Left ventricle myocardium inferior (tissue), 1 donor: ENCODE data around the gene CCDC134. TPM values are rescaled to one million over a fixed set of nuclear protein-coding genes. Genes with fewer than 3 reads are reported as not detected.
A peak's percentile ranks its signal among the peaks of the same experiment; 100 is the strongest.

Source experiments
- DNase-seq: peaks from one replicate; pipeline ENCODE4 v3.0.0-alpha.2; 2020
- H3K27ac ChIP-seq: fragments of 200-600 bp; replicated peaks from 2 replicates; pipeline ENCODE4 v1.8.0; 2021
- H3K27me3 ChIP-seq: fragments of 200-600 bp; 2 replicates; pipeline ENCODE4 v1.8.0; 2021; ENCODE audit warnings: low read depth
- H3K36me3 ChIP-seq: fragments of 200-600 bp; 2 replicates; pipeline ENCODE4 v1.8.0; 2021
- H3K4me1 ChIP-seq: fragments of 200-600 bp; 2 replicates; pipeline ENCODE4 v1.8.0; 2021
- H3K4me3 ChIP-seq: fragments of 200-600 bp; 2 replicates; pipeline ENCODE4 v1.8.0; 2021; ENCODE audit warnings: mild to moderate bottlenecking, moderate library complexity
- H3K9me3 ChIP-seq: fragments of 200-600 bp; replicated peaks from 2 replicates; pipeline ENCODE4 v1.8.0; 2021
- CTCF ChIP-seq: fragments of 200-600 bp; IDR thresholded peaks from 2 replicates; pipeline ENCODE4 v1.8.0; 2021; ENCODE audit warnings: antibody characterized with exemption, mild to moderate bottlenecking, borderline replicate concordance
- intact Hi-C: fragments of 100-400 bp; cut with micrococcal nuclease; formaldehyde crosslinking; loops from one replicate; pipeline ENCODE4 v1.11.0; 2022
- total RNA-seq: library from RNA; stranded (reverse); fragmentation: NEBNext Ultra II Directional; extraction: Animal tissue kit (Norgen Biotek cat#: 25700); gene quantifications from one replicate; pipeline ENCODE4 v1.2.1, GENCODE V29; 2021
- donor health status: DM: no; HTN: yes; CAD: no; lungs with severe emphysema.

Gene CCDC134
- total RNA-seq, 1 donor from 2014 or later, result 3.9 TPM

GRCh38 chr22:41787331-41787730, 13.1 kb upstream of the CCDC134 start:
- TF ChIP-seq CTCF, result no peak
- no peak for DNase-seq
- Histone ChIP-seq H3K36me3 (no peaks in the 10 kb centered on the region), H3K4me3 (no peak overlapping the region), H3K4me1 (no peaks in the 10 kb centered on the region), H3K9me3 (no peaks in the 10 kb centered on the region), H3K27me3 (no peaks in the 10 kb centered on the region), H3K27ac (no peak overlapping the region)
- intact Hi-C loops, result no loop called here

GRCh38 chr22:41793871-41794270, 6.6 kb upstream of the CCDC134 start:
- H3K36me3 ChIP-seq, result no peaks in the 10 kb centered on the region
- H3K4me3 ChIP-seq, result no peak overlapping the region
- H3K27ac ChIP-seq, result no peak overlapping the region
- no peaks in the 10 kb centered on the region for H3K4me1 ChIP-seq
- no peaks in the 10 kb centered on the region for H3K9me3 ChIP-seq
- intact Hi-C loops, result no loop called here
- no peak for TF ChIP-seq CTCF
- no peak for DNase-seq
- no peaks in the 10 kb centered on the region for H3K27me3 ChIP-seq

GRCh38 chr22:41798736-41799135, 1.7 kb upstream of the CCDC134 start:
- Histone ChIP-seq H3K4me3 (no peak overlapping the region), H3K4me1 (peaks cover 30% of the 10 kb centered on the region), H3K27me3 (no peaks in the 10 kb centered on the region), H3K9me3 (no peaks in the 10 kb centered on the region), H3K36me3 (no peaks in the 10 kb centered on the region), H3K27ac (no peak overlapping the region)
- DNase-seq, result no peak
- intact Hi-C loops, result no loop called here
- TF ChIP-seq CTCF, result no peak

GRCh38 chr22:41799486-41800347, 762 bp upstream of the CCDC134 start:
- Histone ChIP-seq H3K4me1 (peaks cover 30% of the 10 kb centered on the region), H3K27ac (peak overlapping the region; percentile 90), H3K36me3 (no peaks in the 10 kb centered on the region), H3K4me3 (peak overlapping the region; percentile 81), H3K27me3 (no peaks in the 10 kb centered on the region), H3K9me3 (no peaks in the 10 kb centered on the region)
- intact Hi-C loops, result no loop called here
- no peak for TF ChIP-seq CTCF
- peak; percentile 34 for DNase-seq

GRCh38 chr22:41801147-41801819, 804 bp downstream of the CCDC134 start:
- Histone ChIP-seq H3K36me3 (no peaks in the 10 kb centered on the region), H3K27me3 (no peaks in the 10 kb centered on the region), H3K9me3 (no peaks in the 10 kb centered on the region), H3K27ac (peak overlapping the region; percentile 90), H3K4me3 (peak overlapping the region; percentile 81), H3K4me1 (peaks cover 30% of the 10 kb centered on the region)
- no peak for DNase-seq
- intact Hi-C loops, result no loop called here
- no peak for TF ChIP-seq CTCF
